Right renal cortex interstitium (tissue), 3 donors: ENCODE results near the gene CEP131. TPM values are rescaled to one million over a fixed set of nuclear protein-coding genes. Genes with fewer than 3 reads are reported as not detected.
"Not testable (repeated sequence)": the region's sequence is repeated elsewhere in the genome, so short reads cannot be mapped to it uniquely, and the experiment has no call there.

Experiments used
- DNase-seq, 3 donors: peaks; one replicate each; pipeline ENCODE4 v3.0.0-alpha.2; 2013; ENCODE audit warnings: low read depth in 3 of 3, low spot score in 2 of 3
- polyA plus RNA-seq, 3 donors: library from polyadenylated mRNA; unstranded; fragments of 120-200 nt; gene quantifications; one replicate each; pipeline ENCODE4 v1.2.1, GENCODE V29; 2013; ENCODE audit not compliant: insufficient read length in 3 of 3

The CEP131 gene
- polyA plus RNA-seq, 3 donors = 12.2 to 14.2 (median 12.2) TPM

- no peak for DNase-seq
Measured at GRCh38 chr17:81228834-81229665, 6.3 kb upstream of the CEP131 start.

GRCh38 chr17:81228420-81228819 lies 5.7 kb upstream of the CEP131 start:
- no peak for DNase-seq

- DNase-seq = not testable (repeated sequence)
Measured at GRCh38 chr17:81227630-81228029, 4.9 kb upstream of the CEP131 start.

- no peak for DNase-seq
Measured at GRCh38 chr17:81223762-81224130, 981 bp upstream of the CEP131 start.

- no peak for DNase-seq
Measured at GRCh38 chr17:81222620-81222905, 202 bp downstream of the CEP131 start.

- DNase-seq = no peak
Measured at GRCh38 chr17:81221842-81222619, 734 bp downstream of the CEP131 start.

GRCh38 chr17:81221371-81221841 lies 1.4 kb downstream of the CEP131 start:
- no peak for DNase-seq

- no peak for DNase-seq
Measured at GRCh38 chr17:81219476-81220180, 3.1 kb downstream of the CEP131 start.

GRCh38 chr17:81218991-81219390 lies 3.8 kb downstream of the CEP131 start:
- DNase-seq = no peak

- no peak for DNase-seq
Measured at GRCh38 chr17:81218459-81218858, 4.3 kb downstream of the CEP131 start.

GRCh38 chr17:81217491-81217890 lies 5.3 kb downstream of the CEP131 start:
- no peak for DNase-seq

- DNase-seq = no peak
Measured at GRCh38 chr17:81213978-81214377, 8.8 kb downstream of the CEP131 start.

- no peak for DNase-seq
Measured at GRCh38 chr17:81212365-81212764, 10.4 kb downstream of the CEP131 start.

GRCh38 chr17:81210868-81211267 lies 11.9 kb downstream of the CEP131 start:
- DNase-seq = no peak

GRCh38 chr17:81210466-81210865 lies 12.3 kb downstream of the CEP131 start:
- no peak for DNase-seq

GRCh38 chr17:81209141-81209540 lies 13.6 kb downstream of the CEP131 start:
- DNase-seq = no peak

- no peak for DNase-seq
Measured at GRCh38 chr17:81208651-81209050, 14.1 kb downstream of the CEP131 start.

GRCh38 chr17:81207610-81208581 lies 14.9 kb downstream of the CEP131 start:
- DNase-seq = no peak

- no peak for DNase-seq
Measured at GRCh38 chr17:81206657-81207056, 16.1 kb downstream of the CEP131 start.

- no peak for DNase-seq
Measured at GRCh38 chr17:81206166-81206565, 16.6 kb downstream of the CEP131 start.
